Brain microvascular endothelial cell (primary cell): ENCODE measurements around the gene PLPPR1.

ENCODE experiments used
- DNase-seq: peaks from one replicate; pipeline ENCODE4 v3.0.0-alpha.2; 2020
- H3K27ac ChIP-seq: fragments of 250-450 bp; sonication (Bioruptor Pico); 2 replicates; pipeline ENCODE4 v1.5.1; 2020; ENCODE audit warnings: mild to moderate bottlenecking, moderate library complexity
- H3K27me3 ChIP-seq: fragments of 250-450 bp; sonication (Bioruptor Pico); replicated peaks from 2 replicates; pipeline ENCODE4 v1.5.1; 2020; ENCODE audit warnings: mild to moderate bottlenecking
- H3K36me3 ChIP-seq: fragments of 250-450 bp; sonication (Bioruptor Pico); replicated peaks from 2 replicates; pipeline ENCODE4 v1.5.1; 2020; ENCODE audit warnings: mild to moderate bottlenecking
- H3K4me3 ChIP-seq: 2 replicates; pipeline ENCODE4 v1.5.1; 2011; ENCODE audit warnings: low read depth, mild to moderate bottlenecking, control low read depth, low read length, moderate library complexity
- CTCF ChIP-seq: IDR thresholded peaks from 2 replicates; pipeline ENCODE4 v1.5.1; 2011; ENCODE audit warnings: low read depth, mild to moderate bottlenecking, moderate library complexity, low read length, control low read depth, inconsistent platforms; ENCODE audit errors: missing control alignments
- in situ Hi-C: cut with HindIII; loops from 2 replicates; pipeline ENCODE4 v1.10.0; 2017; ENCODE audit warnings: low sequenced_read_pairs, low pct_ligation_motif_present

Gene PLPPR1

GRCh38 chr9:101191723-101192122 lies 163.2 kb downstream of the PLPPR1 start:
- Histone ChIP-seq H3K4me3 (no peak overlapping the region), H3K36me3 (no peaks in the 10 kb centered on the region), H3K27me3 (no peaks in the 10 kb centered on the region), H3K27ac (no peak overlapping the region)
- DNase-seq: no peak
- in situ Hi-C loops: no loop called here
- no peak for TF ChIP-seq CTCF

GRCh38 chr9:101197026-101197425 lies 168.5 kb downstream of the PLPPR1 start:
- Histone ChIP-seq H3K27me3 (no peaks in the 10 kb centered on the region), H3K4me3 (no peak overlapping the region), H3K36me3 (no peaks in the 10 kb centered on the region), H3K27ac (no peak overlapping the region)
- in situ Hi-C loops: no loop called here
- DNase-seq: no peak
- TF ChIP-seq CTCF: no peak

DNA sequence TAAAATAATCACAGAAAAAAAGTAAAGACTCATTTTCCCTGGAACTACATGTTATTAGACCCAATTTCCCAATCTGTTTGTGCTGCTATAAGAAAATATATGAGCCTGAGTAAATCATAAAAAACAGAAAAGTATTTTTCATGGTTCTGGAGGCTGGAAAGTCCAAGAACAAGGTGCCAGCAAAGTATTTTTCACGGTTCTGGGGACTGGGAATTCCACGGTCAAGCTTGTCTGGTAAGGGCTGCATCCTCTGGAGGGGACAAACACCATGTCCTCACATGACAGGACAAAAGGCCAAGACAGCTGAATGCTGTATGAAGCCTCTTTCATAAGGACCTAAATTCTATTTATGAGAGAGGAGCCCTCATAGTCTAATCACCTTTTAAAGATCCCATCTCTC lies 172.3 kb downstream of the PLPPR1 start:
- Histone ChIP-seq H3K27ac (no peak overlapping the region), H3K4me3 (no peak overlapping the region), H3K36me3 (no peaks in the 10 kb centered on the region), H3K27me3 (no peaks in the 10 kb centered on the region)
- TF ChIP-seq CTCF: no peak
- in situ Hi-C loops: no loop called here
- DNase-seq: no peak

- no peak overlapping the region for H3K4me3 ChIP-seq
- no peak overlapping the region for H3K27ac ChIP-seq
- no peak for TF ChIP-seq CTCF
- no peaks in the 10 kb centered on the region for H3K36me3 ChIP-seq
- in situ Hi-C loops: no loop called here
- no peaks in the 10 kb centered on the region for H3K27me3 ChIP-seq
- no peak for DNase-seq
These were observed 173.1 kb downstream of the PLPPR1 start for GRCh38 chr9:101201630-101202029.

DNA sequence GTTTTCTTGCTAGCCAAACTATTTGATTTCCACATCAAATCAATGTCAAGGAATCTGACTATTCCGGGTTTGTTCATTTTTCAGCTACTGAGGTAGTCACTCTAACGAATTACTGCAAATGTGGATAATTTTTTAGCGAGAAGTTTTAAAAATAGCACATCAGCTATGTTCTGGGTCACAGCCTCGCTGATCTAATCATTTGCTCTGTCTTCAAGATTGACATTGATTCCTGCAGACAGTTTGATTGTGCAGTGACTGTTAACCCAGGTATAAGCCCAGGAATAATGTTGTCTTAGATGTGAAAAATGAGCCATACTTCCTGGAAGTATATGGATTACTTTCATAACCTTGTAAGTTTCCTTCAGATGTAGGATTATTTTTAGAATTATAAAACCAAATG lies 181.1 kb downstream of the PLPPR1 start:
- Histone ChIP-seq H3K36me3 (no peaks in the 10 kb centered on the region), H3K27me3 (no peaks in the 10 kb centered on the region), H3K4me3 (no peak overlapping the region), H3K27ac (no peak overlapping the region)
- no peak for TF ChIP-seq CTCF
- DNase-seq: no peak
- in situ Hi-C loops: no loop called here

GRCh38 chr9:101212661-101213060 lies 184.1 kb downstream of the PLPPR1 start:
- in situ Hi-C loops: no loop called here
- no peak for TF ChIP-seq CTCF
- no peak overlapping the region for H3K4me3 ChIP-seq

More at GRCh38 chr9:101212661-101213060, 184.1 kb downstream of the PLPPR1 start:
- Histone ChIP-seq H3K36me3 (no peaks in the 10 kb centered on the region), H3K27me3 (no peaks in the 10 kb centered on the region), H3K27ac (no peak overlapping the region)
- DNase-seq: no peak
